Muscle layer of duodenum (tissue), 2 donors: ENCODE results near the gene TATDN3.
A peak's percentile ranks its signal among the peaks of the same experiment; 100 is the strongest.

Source experiments
- H3K27ac ChIP-seq: one replicate; pipeline ENCODE4 v1.7.0; 2013; ENCODE audit warnings: mild to moderate bottlenecking, low read length
- H3K27me3 ChIP-seq: one replicate; pipeline ENCODE4 v1.7.0; 2013; ENCODE audit warnings: low read depth, mild to moderate bottlenecking, control low read depth, low read length
- H3K36me3 ChIP-seq, 2 donors: one replicate each; pipeline ENCODE4 v1.7.0; 2013; ENCODE audit warnings: low read length in 2 of 2, control low read depth in 1 of 2, mild to moderate bottlenecking in 1 of 2; ENCODE audit not compliant: insufficient read depth in 2 of 2, control insufficient read depth in 1 of 2
- H3K4me1 ChIP-seq, 2 donors: one replicate each; pipeline ENCODE4 v1.7.0; 2013; ENCODE audit warnings: low read length in 2 of 2, mild to moderate bottlenecking in 2 of 2, control low read depth in 1 of 2, moderate library complexity in 1 of 2; ENCODE audit not compliant: insufficient read depth in 2 of 2, control insufficient read depth in 1 of 2
- H3K4me3 ChIP-seq, 2 donors: one replicate each; pipeline ENCODE4 v1.7.0; 2013; ENCODE audit warnings: low read length in 2 of 2, low read depth in 1 of 2, mild to moderate bottlenecking in 1 of 2
- H3K9me3 ChIP-seq, 2 donors: one replicate each; pipeline ENCODE4 v1.7.0; 2013; ENCODE audit warnings: low read length in 2 of 2, control low read depth in 1 of 2, mild to moderate bottlenecking in 1 of 2; ENCODE audit not compliant: control insufficient read depth in 1 of 2
- donor health status: healthy.

The TATDN3 gene

GRCh38 chr1:212791676-212792395 lies at the start of gene TATDN3, which contains the start of gene NSL1:
TATDN3 (plus strand) TSS chr1:212791894; CDS start chr1:212791922, 28 bp downstream.
NSL1 (minus strand) TSS chr1:212791777; CDS start chr1:212791763, 14 bp downstream.
- Histone ChIP-seq H3K36me3 (peaks cover 0 to 8% of the 10 kb centered on the region in 2 donors), H3K4me1 (peaks cover 4 to 21% of the 10 kb centered on the region in 2 donors), H3K27ac (peak within 1 kb of the TSS; percentile 99), H3K9me3 (no peaks in the 10 kb centered on the region), H3K27me3 (no peaks in the 10 kb centered on the region), H3K4me3 (peak within 1 kb of the TSS; percentile 96 to 99)

- Histone ChIP-seq H3K4me3 (no peak overlapping the region), H3K27ac (no peak overlapping the region), H3K4me1 (no peaks in the 10 kb centered on the region), H3K9me3 (no peaks in the 10 kb centered on the region), H3K27me3 (no peaks in the 10 kb centered on the region), H3K36me3 (no peaks in the 10 kb centered on the region)
Measured at GRCh38 chr1:212743901-212744475, 47.7 kb upstream of the TATDN3 start.

- peaks cover 4 to 8% of the 10 kb centered on the region in 2 donors for H3K4me1 ChIP-seq
- no peak overlapping the region for H3K27ac ChIP-seq
- no peaks in the 10 kb centered on the region for H3K36me3 ChIP-seq
- H3K9me3 ChIP-seq, result no peaks in the 10 kb centered on the region
- H3K27me3 ChIP-seq, result no peaks in the 10 kb centered on the region
- no peak overlapping the region for H3K4me3 ChIP-seq
Measured at GRCh38 chr1:212745303-212745702, 46.4 kb upstream of the TATDN3 start.

- Histone ChIP-seq H3K9me3 (no peaks in the 10 kb centered on the region), H3K4me3 (no peak overlapping the region), H3K27me3 (no peaks in the 10 kb centered on the region), H3K36me3 (no peaks in the 10 kb centered on the region), H3K4me1 (peaks cover 4 to 8% of the 10 kb centered on the region in 2 donors), H3K27ac (no peak overlapping the region)
Measured at GRCh38 chr1:212746546-212746945, 45.1 kb upstream of the TATDN3 start.

- Histone ChIP-seq H3K4me1 (peaks cover 4 to 22% of the 10 kb centered on the region in 2 donors), H3K27ac (peak overlapping the region; percentile 42), H3K27me3 (no peaks in the 10 kb centered on the region), H3K4me3 (no peak overlapping the region), H3K36me3 (no peaks in the 10 kb centered on the region), H3K9me3 (no peaks in the 10 kb centered on the region)
Measured at GRCh38 chr1:212749821-212750535, 41.7 kb upstream of the TATDN3 start.

GRCh38 chr1:212752252-212752933 lies 39.3 kb upstream of the TATDN3 start:
- Histone ChIP-seq H3K27ac (peak overlapping the region; percentile 36), H3K4me1 (peaks cover 4 to 22% of the 10 kb centered on the region in 2 donors), H3K36me3 (peaks cover 4 to 7% of the 10 kb centered on the region in 2 donors), H3K9me3 (no peaks in the 10 kb centered on the region), H3K27me3 (no peaks in the 10 kb centered on the region), H3K4me3 (peak overlapping the region; percentile 30 to 34)

GRCh38 chr1:212752934-212753497 lies 38.7 kb upstream of the TATDN3 start:
- H3K36me3 ChIP-seq, result peaks cover 4 to 7% of the 10 kb centered on the region in 2 donors
- H3K27me3 ChIP-seq, result no peaks in the 10 kb centered on the region
- H3K27ac ChIP-seq, result peak overlapping the region; percentile 2
- peak overlapping the region; percentile 30 to 34 for H3K4me3 ChIP-seq
- H3K9me3 ChIP-seq, result no peaks in the 10 kb centered on the region
- peaks cover 4 to 22% of the 10 kb centered on the region in 2 donors for H3K4me1 ChIP-seq

- no peaks in the 10 kb centered on the region for H3K27me3 ChIP-seq
- peaks cover 4 to 7% of the 10 kb centered on the region in 2 donors for H3K36me3 ChIP-seq
- no peak overlapping the region for H3K27ac ChIP-seq
- H3K4me3 ChIP-seq, result no peak overlapping the region
- no peaks in the 10 kb centered on the region for H3K9me3 ChIP-seq
- peaks cover 4 to 22% of the 10 kb centered on the region in 2 donors for H3K4me1 ChIP-seq
Measured at GRCh38 chr1:212753749-212754148, 37.9 kb upstream of the TATDN3 start.

GRCh38 chr1:212754193-212754592 lies 37.5 kb upstream of the TATDN3 start:
- Histone ChIP-seq H3K27me3 (no peaks in the 10 kb centered on the region), H3K4me1 (peaks cover 4 to 22% of the 10 kb centered on the region in 2 donors), H3K9me3 (no peaks in the 10 kb centered on the region), H3K27ac (no peak overlapping the region), H3K4me3 (no peak overlapping the region), H3K36me3 (peaks cover 4 to 7% of the 10 kb centered on the region in 2 donors)

GRCh38 chr1:212754680-212755079 lies 37.0 kb upstream of the TATDN3 start:
- H3K4me3 ChIP-seq, result no peak overlapping the region
- H3K9me3 ChIP-seq, result no peaks in the 10 kb centered on the region
- H3K27ac ChIP-seq, result no peak overlapping the region
- H3K36me3 ChIP-seq, result peaks cover 4 to 7% of the 10 kb centered on the region in 2 donors
- H3K4me1 ChIP-seq, result peaks cover 4 to 20% of the 10 kb centered on the region in 2 donors
- H3K27me3 ChIP-seq, result no peaks in the 10 kb centered on the region
